Tibial nerve (tissue), 4 donors: ENCODE measurements around the gene MOV10L1. TPM values are rescaled to one million over a fixed set of nuclear protein-coding genes. Genes with fewer than 3 reads are reported as not detected.

Experiments
- DNase-seq, 2 donors: peaks; one replicate each; pipeline ENCODE4 v3.0.0-alpha.2; 2019; ENCODE audit warnings: low spot score in 2 of 2
- H3K27ac ChIP-seq, 4 donors: fragments of 200-600 bp; sonication (generic) in 3 of 4; one replicate each; pipeline ENCODE4 v1.5.1; 2017 to 2019; ENCODE audit warnings: mild to moderate bottlenecking in 1 of 4
- H3K27me3 ChIP-seq, 2 donors: fragments of 200-600 bp; sonication (generic) in 1 of 2; one replicate each; pipeline versions ENCODE4 v1.5.1 to v1.6.0; 2017 to 2019
- H3K36me3 ChIP-seq, 3 donors: fragments of 200-600 bp; sonication (generic); one replicate each; pipeline ENCODE4 v1.5.1; 2018 to 2019
- H3K4me1 ChIP-seq, 4 donors: fragments of 200-600 bp; sonication (generic) in 3 of 4; one replicate each; pipeline ENCODE4 v1.5.1; 2017 to 2019
- H3K4me3 ChIP-seq, 4 donors: fragments of 200-600 bp; sonication (generic) in 3 of 4; one replicate each; pipeline ENCODE4 v1.5.1; 2017 to 2019; ENCODE audit warnings: mild to moderate bottlenecking in 1 of 4, moderate library complexity in 1 of 4
- H3K9me3 ChIP-seq, 4 donors: fragments of 200-600 bp; sonication (generic) in 3 of 4; one replicate each; pipeline ENCODE4 v1.5.1; 2017 to 2019
- CTCF ChIP-seq, 5 experiments: fragments of 200-600 bp in 3 of 5; fragments of 450-650 bp in 2 of 5; sonication (generic) in 3 of 5; IDR thresholded peaks; one replicate each; pipeline ENCODE4 v1.5.1; 2016 to 2019; ENCODE audit warnings: antibody characterized with exemption in 5 of 5, mild to moderate bottlenecking in 3 of 5, moderate library complexity in 2 of 5
- EP300 ChIP-seq, 2 donors: sonication (generic); formaldehyde crosslinking; IDR thresholded peaks; one replicate each; pipeline ENCODE4 v1.6.1; 2017; ENCODE audit warnings: antibody characterized with exemption in 2 of 2, mild to moderate bottlenecking in 1 of 2
- POLR2A ChIP-seq, 2 donors: fragments of 450-650 bp; IDR thresholded peaks; one replicate each; pipeline ENCODE4 v1.6.1; 2017; ENCODE audit warnings: antibody characterized with exemption in 2 of 2, mild to moderate bottlenecking in 2 of 2, moderate library complexity in 2 of 2
- WGBS, 2 donors: methylation state at CpG; one replicate each; pipeline ENCODE4 v1.1.5; 2018; 5-methylcytosine and 5-hydroxymethylcytosine counted together
- total RNA-seq, 4 donors: library from RNA; depleted of rRNA; stranded (reverse); fragments of >200 nt; gene quantifications; one replicate each; pipeline ENCODE4 v1.1.0, GENCODE V29; 2016

The MOV10L1 gene
- total RNA-seq, 4 donors from 2014 or later = 1.0 to 3.7 (median 2.6) TPM

GRCh38 chr22:50180727-50181521, 91.1 kb downstream of the MOV10L1 start:
- H3K9me3 ChIP-seq = no peaks in the 10 kb centered on the region
- H3K4me3 ChIP-seq = no peak overlapping the region
- H3K36me3 ChIP-seq = no peaks in the 10 kb centered on the region
- 87 to 88% methylated on average over 26 to 27 of the region's 27 CpGs for WGBS, 2 donors
- DNase-seq = no peak
- peaks cover 0 to 32% of the 10 kb centered on the region in 2 donors for H3K27me3 ChIP-seq
- no peak overlapping the region for H3K27ac ChIP-seq
- peaks cover 0 to 21% (median 10%) of the 10 kb centered on the region in 4 donors for H3K4me1 ChIP-seq
- TF ChIP-seq CTCF (IDR thresholded peaks at IDR 0.05) (no peak), POLR2A (IDR thresholded peaks at IDR 0.05) (no peak), EP300 (IDR thresholded peaks at IDR 0.05) (no peak)

GRCh38 chr22:50182176-50183081, 92.6 kb downstream of the MOV10L1 start:
- no peaks in the 10 kb centered on the region for H3K9me3 ChIP-seq
- WGBS, 2 donors = 70 to 76% methylated on average over 24 to 29 of the region's 31 CpGs
- H3K27me3 ChIP-seq = peaks cover 0 to 26% of the 10 kb centered on the region in 2 donors
- DNase-seq = no peak
- H3K36me3 ChIP-seq = no peaks in the 10 kb centered on the region
- peaks cover 0 to 32% (median 15%) of the 10 kb centered on the region in 4 donors for H3K4me1 ChIP-seq
- H3K27ac ChIP-seq = no peak overlapping the region
- no peak for TF ChIP-seq EP300 (IDR thresholded peaks at IDR 0.05)
- no peak for TF ChIP-seq CTCF (IDR thresholded peaks at IDR 0.05)
- no peak for TF ChIP-seq POLR2A (IDR thresholded peaks at IDR 0.05)
- no peak overlapping the region for H3K4me3 ChIP-seq

GRCh38 chr22:50183141-50183971, 93.5 kb downstream of the MOV10L1 start:
- Histone ChIP-seq H3K27ac (no peak overlapping the region), H3K36me3 (no peaks in the 10 kb centered on the region), H3K9me3 (no peaks in the 10 kb centered on the region), H3K4me1 (peaks cover 0 to 34% (median 16%) of the 10 kb centered on the region in 4 donors), H3K27me3 (peaks cover 0 to 18% of the 10 kb centered on the region in 2 donors), H3K4me3 (no peak overlapping the region)
- WGBS, 2 donors = 78 to 83% methylated on average over 18 to 19 of the region's 19 CpGs
- DNase-seq = no peak
- TF ChIP-seq CTCF (IDR thresholded peaks at IDR 0.05) (no peak), POLR2A (IDR thresholded peaks at IDR 0.05) (no peak), EP300 (IDR thresholded peaks at IDR 0.05) (no peak)

- no peaks in the 10 kb centered on the region for H3K9me3 ChIP-seq
- whole genome bisulfite sequencing, 2 donors = 31 to 58% methylated on average over 13 to 26 of the region's 32 CpGs
- TF ChIP-seq EP300 (IDR thresholded peaks at IDR 0.05) (no peak), CTCF (IDR thresholded peaks at IDR 0.05) (no peak)
- H3K4me3 ChIP-seq = peak overlapping the region in 2 of 4 donors; percentile 51 to 67
- peaks cover 0 to 43% (median 19%) of the 10 kb centered on the region in 4 donors for H3K4me1 ChIP-seq
- peak overlapping the region in 2 of 4 donors; percentile 4 to 58 for H3K27ac ChIP-seq
- H3K36me3 ChIP-seq = no peaks in the 10 kb centered on the region
- peak; percentile 62 to 70 for DNase-seq
- peaks cover 0 to 9% of the 10 kb centered on the region in 2 donors for H3K27me3 ChIP-seq
Measured at GRCh38 chr22:50184004-50184901, 94.4 kb downstream of the MOV10L1 start.
